NCI-H69 (cell line): ENCODE measurements around the gene NOD2.

Experiments used
- DNase-seq: peaks from one replicate; lab custom pipeline; 2025; lab: John Stamatoyannopoulos, UW

Gene NOD2

DNA sequence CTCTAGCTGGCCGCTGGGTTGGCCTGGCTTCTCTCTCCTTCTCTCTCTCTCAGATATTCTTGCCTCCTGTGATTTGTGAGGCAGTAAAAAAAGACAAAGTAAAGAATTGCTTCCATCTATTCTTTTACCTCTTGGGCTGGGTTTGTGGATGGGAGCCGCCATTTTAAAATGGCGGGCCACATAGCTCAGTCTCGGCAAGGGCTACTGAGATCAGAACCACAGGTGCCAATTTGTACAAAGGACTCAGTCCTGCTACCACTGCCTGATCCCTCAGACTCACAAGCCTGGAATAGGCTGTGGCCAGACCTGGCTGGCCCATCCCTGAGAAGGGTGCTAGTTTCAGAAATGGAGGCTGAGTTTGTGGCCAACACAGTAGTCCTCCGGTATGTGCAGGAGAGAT is 24.1 kb downstream of the NOD2 start:
- no peak for DNase-seq

DNA sequence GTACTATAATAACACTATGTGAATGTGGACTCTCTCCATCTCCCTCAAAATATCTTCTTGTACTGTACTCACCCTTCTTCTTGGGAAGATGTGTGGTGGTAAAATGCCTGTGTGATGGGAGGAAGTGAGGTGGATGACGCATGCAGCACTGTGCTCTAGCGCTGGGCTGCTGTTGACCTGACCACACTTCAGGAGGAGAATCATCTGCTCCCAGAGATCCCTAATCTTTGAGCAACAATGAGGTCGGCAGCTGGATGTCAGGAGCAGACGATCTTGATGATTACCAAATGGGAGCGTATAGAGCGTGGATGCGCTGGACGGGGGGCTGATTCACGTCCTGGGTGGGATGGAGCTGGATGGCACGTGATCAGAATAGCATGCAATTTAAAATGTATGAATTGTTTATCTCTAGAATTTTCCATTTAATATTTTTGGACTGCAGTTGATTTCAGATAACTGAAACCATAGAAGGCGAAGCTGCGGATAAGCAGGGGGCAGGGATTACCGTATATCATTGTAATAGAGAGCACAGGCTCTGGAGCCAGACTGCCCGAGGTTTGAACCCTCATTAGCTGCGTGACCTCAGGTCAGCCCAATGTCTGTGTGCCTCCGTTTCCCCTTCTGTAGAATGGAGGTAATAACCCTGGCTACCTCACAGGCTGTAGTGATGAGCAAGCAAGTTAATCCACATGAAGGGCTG is 24.8 kb downstream of the NOD2 start:
- DNase-seq: no peak

DNA sequence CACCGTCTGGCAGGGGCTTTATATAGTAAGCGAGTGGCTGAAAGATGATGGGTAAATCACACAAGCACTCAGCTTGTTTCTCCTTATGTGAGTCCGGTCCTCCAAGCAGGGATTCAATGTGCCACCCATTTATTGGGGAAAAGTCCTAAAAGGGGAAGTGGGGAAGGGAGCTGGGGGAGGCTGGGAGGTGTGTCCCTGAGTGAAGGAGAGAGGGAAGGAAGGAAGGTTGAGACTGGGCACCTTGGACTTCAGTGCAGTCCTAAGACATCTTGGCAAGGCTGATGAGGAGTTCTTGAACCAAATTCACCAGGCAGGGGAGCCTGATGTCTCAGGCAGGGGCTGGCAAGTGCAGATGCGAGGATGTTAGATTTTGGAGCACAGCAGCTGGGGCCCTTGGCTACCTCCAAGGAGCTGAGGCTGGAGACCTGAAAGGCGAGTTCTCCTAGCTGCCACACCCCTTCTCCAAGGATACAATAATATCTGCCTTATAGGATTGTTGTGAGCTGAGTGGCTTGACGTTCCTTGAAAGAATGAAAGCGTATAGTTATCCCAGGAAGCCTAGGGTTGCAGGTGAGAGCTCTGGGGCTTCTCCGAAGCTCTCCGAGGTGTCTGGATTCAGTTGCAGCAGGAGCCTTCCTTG is 25.5 kb downstream of the NOD2 start:
- no peak for DNase-seq

DNA sequence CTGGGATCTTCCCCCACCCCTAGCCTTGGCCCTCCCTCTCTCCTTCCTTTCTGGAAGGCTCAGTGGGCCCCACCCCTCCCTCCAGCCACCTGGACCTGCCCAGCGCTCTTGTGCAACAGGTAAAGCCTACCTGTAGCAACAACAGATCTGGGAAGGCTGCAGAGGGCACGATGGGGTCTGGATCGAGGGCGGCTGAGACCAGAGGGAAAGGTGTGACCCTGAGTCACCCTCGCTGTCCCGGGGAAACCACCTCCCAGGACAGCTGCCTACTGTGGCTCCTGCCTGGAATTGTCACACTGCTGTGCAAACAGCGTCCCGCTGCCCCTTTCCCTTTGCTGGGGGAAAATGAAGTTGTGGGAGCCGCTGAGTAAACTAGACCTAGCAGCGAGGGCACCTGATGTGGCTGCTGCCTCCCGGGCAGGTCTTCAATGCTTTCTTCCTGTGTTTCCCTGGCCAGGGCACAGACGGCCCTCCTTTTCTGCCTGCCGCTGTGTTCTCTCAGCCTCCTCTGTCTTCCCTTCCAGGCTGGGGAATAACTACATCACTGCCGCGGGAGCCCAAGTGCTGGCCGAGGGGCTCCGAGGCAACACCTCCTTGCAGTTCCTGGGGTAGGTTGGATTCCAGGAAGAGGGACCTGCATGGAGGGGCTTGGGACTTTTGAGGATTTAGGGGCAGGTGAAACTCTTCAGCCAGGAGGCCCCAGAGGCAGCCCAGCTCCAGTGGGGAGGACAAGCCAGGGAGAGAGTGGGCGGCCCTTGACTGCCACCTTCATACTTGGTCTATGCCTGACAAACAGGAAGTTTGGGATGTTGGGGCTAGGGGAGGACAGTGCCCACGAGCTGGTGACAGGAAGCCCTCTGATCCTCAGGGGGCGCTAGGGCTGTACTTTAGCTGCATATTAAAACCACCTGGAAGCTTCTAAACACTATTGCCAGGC is 26.3 kb downstream of the NOD2 start:
- DNase-seq: no peak

DNA sequence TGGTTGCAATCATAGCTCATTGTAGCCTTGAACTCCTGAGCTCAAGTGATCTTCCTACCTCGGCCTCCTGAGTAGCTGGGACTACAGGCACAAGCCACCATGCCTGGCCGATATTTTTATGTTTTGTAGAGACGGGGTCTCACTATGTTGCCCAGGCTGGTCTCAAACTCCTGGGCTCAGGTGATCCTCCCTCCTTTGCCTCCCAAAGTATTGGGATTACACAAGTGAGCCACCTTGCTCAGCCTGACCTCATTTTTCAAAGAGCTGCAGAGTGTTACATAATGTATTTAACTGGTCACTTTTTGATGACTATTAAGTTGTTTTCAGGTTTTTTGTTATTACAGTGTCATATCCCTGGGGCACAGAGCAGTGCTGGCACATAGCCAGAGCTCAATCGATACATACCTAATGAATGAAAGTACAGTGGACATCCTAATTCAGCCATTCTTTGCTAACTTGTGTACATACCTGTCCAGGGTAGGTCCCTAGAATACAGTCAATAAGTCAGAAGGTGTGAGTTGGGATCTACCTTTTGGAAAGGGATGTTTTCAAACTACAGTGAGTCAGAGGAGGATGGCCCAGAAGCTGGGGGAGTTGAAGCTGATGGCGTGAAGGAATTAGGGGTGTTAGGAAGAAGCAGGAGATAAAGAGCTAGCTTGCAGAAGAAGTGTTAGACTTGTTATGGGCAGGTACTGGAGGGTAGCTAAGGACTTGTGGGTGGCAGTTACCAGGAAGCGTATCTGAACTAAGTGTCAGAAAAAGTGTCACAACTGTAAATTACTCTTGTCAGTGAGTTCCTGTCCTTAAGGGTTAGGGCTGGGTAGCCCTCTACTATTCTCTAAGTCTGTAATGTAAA is 28.4 kb downstream of the NOD2 start:
- no peak for DNase-seq

DNA sequence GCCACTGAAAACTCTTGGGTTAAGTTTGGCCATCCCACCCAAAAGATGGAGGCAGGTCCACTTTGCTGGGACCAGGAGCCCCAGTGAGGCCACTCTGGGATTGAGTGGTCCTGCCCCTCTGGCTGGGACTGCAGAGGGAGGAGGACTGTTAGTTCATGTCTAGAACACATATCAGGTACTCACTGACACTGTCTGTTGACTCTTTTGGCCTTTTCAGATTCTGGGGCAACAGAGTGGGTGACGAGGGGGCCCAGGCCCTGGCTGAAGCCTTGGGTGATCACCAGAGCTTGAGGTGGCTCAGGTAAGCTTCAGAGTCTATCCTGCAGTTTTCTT is 29.0 kb downstream of the NOD2 start:
- DNase-seq: no peak

DNA sequence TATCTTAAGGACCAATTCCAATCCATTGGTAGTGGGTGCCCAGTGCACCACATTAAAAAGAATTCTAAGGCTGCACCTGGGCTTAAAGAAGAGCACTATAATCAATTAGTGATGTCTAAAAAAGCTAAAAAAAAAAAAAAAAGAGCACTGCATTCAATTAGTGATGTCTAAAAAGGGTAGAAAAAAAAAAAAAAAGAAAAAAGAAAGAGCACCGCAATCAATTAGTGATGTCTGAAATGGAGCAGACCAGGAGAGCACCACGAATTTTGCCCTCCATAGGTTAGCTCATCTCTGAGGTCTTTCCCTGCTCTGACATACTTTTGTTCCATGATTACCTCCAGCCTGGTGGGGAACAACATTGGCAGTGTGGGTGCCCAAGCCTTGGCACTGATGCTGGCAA is 29.6 kb downstream of the NOD2 start:
- DNase-seq: no peak

DNA sequence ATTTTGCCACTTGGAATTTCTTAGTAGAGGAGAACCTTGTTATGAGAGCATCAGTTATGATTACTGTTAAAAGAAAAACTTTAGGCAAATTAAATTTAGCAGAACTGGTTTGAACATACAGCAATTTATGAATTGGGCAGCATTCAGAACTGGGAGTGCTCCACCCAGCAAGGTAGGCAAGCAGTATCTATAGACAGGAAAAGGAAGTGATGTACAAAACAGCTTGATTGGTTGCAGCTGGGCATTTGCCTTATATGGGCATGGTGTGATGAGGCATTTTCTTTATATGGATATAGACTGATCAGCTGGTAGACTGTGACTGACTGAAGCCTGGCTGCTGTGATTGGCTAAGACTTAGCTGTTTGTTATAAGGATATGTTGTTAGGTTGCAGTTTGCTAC is 30.9 kb downstream of the NOD2 start:
- no peak for DNase-seq

DNA sequence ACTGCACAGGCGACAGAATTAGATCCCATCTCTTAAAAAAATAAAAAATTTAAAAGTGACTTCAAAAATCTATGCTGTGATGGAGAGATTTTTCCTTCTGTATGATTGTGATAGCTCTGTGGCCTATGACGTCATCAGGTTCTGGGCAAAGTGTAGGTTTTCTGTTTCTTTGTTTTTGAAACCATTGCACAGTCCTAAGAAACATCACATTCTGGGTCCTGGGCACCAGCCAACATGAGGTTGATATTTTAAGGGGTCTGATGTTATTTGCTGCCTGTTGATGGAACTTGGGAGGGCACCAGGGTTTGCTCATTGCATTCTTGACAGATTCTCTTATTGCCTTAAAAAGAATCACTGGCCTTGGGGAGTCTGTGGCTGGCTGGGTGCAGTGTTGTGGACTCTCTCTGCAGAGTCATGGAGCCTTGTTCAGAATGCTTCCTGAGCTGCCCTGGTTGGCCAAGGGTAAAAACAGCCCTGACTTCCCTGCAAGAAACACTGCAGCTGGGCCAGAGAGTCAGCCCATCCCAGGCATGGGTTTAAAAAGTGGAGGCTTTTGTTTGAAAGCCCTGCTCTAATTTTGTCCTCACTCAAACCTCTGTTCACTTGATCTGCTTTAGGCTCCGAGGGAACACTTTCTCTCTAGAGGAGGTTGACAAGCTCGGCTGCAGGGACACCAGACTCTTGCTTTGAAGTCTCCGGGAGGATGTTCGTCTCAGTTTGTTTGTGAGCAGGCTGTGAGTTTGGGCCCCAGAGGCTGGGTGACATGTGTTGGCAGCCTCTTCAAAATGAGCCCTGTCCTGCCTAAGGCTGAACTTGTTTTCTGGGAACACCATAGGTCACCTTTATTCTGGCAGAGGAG is 38.0 kb downstream of the NOD2 start:
- no peak for DNase-seq

DNA sequence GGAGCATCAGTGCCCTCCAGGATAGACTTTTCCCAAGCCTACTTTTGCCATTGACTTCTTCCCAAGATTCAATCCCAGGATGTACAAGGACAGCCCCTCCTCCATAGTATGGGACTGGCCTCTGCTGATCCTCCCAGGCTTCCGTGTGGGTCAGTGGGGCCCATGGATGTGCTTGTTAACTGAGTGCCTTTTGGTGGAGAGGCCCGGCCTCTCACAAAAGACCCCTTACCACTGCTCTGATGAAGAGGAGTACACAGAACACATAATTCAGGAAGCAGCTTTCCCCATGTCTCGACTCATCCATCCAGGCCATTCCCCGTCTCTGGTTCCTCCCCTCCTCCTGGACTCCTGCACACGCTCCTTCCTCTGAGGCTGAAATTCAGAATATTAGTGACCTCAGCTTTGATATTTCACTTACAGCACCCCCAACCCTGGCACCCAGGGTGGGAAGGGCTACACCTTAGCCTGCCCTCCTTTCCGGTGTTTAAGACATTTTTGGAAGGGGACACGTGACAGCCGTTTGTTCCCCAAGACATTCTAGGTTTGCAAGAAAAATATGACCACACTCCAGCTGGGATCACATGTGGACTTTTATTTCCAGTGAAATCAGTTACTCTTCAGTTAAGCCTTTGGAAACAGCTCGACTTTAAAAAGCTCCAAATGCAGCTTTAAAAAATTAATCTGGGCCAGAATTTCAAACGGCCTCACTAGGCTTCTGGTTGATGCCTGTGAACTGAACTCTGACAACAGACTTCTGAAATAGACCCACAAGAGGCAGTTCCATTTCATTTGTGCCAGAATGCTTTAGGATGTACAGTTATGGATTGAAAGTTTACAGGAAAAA is 38.8 kb downstream of the NOD2 start:
- no peak for DNase-seq

DNA sequence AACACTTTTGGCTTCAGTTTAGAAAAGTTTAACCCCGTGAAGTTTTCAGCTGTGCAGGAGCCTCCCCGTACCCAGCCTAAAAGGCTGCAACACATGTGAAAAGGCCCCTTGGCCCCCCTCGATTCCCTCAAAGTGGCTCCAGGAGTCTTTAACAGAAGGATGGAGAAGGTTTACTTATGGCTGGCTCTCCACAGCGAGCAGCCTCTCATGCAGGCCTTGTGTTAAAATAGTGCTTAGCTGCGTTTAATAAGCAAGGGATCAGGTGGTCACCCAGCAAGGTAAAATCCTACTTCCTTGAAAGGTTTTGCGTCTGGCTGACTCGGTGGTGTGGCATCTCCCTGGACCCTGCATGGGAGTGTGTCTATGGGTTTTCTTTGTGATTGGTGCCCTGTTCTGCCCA is 40.1 kb downstream of the NOD2 start:
- DNase-seq: no peak

DNA sequence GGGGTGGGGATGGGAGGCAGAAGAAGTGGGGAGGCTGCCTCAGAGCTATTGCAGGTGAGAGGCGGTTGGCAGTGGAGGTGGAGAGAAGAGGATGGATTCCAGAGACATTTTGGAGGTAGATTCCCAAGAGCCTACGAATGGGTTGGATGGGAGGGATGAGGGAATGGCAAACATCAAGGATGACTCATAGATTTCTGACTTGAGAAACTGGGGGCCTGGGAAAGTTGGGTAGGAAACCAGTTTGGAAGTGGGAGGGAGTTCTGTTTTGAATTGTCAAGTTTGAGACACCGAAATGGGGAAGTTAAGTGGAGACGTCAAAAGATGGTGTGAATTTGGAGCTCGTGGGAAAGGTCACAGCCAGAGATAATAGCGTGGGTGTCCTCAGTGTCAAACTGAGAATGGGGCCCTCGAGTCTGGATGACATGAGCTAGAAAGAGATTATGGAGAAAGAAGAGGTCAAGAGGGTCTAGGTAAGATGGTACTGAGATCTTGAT is 42.3 kb downstream of the NOD2 start:
- no peak for DNase-seq

DNA sequence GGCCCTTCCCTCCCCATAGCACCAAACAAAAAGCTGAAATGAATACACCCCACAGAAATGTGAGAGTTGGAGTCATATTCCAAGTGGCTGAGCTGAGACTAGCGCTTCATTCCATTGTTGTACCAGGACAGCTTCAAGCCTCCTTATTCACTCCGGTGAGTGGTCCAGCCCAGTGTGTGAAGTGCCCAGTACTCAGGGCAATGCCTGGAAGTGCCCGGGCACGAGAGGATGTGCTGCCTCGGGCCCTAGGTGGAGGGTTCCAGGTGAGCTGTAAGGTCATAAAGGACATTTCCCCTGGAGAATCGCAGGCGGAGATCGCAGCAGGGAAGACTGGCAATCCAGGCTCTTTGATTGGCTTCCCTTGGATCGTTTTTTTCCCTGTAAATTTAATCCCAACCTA is 43.0 kb downstream of the NOD2 start:
- DNase-seq: no peak

DNA sequence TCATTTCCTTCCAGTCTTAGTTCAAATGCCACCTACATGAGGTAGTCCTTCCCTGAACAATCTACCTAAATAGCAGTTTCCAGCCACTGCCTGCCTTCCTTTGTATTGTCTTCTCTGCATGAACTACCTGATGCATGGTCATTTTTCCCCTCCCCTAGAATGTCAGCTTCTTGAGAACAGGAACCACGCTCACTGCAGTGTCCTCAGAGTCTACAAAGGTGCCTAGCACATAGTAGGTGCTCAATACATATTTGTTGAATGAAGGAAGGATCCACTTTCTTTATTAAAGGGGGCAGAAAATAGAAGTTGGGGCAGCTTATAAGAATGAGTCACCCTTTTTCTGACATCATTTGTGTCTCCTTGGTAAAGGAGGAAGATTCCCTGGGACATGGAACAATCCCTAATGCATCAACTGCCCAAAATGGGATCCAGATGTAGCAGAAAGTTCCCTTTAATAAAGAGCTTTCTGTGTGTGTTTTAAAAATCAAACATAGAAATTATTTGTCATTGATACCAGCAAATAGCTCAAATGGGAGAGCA is 44.1 kb downstream of the NOD2 start:
- no peak for DNase-seq

DNA sequence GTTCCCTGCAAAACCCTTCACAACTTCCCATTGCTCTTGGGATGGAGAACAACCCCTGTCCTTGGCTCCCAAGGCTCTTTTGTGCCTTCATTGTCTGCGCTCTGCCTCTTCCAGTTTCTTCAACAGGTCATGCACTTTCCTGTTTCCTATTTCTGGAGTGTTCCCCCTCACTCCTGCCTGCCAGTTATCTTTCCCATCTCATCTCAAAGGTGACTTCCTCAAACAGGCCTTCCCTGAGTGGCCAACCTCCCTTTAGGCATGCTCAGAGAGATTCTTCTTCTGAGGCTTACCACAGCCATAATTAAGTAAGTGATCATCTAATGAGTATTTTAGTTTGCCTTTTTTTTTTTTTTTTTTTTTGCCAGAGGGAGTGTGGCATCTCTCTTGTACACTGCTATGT is 45.6 kb downstream of the NOD2 start:
- DNase-seq: no peak

DNA sequence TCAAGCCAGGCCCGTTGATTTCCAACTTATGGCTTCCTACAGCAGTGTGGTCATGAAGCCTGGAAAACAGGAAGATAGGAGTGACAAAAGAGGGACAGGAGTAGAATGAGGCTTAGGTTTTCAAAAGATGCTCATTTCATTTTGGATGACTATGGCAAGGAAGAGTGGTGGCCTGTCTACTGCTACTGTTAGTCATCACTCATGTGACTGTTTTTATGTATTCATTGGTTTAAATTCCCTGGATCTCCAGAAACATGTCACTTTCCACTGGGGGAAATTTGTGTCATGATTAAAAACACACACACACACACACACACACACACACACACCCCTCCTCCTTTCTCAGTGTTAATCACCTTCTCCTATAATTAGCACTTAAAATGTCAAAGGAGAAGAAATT is 47.3 kb downstream of the NOD2 start:
- DNase-seq: no peak

DNA sequence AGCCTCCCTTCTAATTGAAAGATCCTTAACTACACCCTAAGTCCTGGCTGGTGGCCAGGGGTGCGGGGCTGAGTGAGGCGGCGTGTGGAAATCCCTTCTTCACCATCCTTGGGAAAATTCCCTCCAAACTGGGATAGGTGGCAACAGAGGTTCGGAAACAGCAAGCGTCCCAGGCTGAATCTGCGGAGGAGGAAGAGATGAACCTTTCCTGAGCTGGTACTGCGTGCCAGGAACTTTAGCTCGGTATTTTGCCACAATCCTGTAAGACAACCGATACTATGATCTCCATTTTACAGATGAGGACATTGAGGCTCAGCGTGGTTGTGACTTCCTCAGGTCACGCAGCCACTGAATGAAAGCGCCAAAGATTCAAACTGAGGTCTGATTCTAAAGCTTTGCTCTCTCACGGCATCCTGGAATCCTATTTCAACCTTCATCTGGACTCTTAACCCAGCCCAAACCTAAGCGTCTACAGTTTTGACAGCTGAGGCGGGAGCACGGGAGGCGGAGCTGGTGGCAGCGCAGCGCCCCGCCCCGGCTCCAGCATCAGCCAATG is 47.9 kb downstream of the NOD2 start:
- peak; percentile 47 for DNase-seq

DNA sequence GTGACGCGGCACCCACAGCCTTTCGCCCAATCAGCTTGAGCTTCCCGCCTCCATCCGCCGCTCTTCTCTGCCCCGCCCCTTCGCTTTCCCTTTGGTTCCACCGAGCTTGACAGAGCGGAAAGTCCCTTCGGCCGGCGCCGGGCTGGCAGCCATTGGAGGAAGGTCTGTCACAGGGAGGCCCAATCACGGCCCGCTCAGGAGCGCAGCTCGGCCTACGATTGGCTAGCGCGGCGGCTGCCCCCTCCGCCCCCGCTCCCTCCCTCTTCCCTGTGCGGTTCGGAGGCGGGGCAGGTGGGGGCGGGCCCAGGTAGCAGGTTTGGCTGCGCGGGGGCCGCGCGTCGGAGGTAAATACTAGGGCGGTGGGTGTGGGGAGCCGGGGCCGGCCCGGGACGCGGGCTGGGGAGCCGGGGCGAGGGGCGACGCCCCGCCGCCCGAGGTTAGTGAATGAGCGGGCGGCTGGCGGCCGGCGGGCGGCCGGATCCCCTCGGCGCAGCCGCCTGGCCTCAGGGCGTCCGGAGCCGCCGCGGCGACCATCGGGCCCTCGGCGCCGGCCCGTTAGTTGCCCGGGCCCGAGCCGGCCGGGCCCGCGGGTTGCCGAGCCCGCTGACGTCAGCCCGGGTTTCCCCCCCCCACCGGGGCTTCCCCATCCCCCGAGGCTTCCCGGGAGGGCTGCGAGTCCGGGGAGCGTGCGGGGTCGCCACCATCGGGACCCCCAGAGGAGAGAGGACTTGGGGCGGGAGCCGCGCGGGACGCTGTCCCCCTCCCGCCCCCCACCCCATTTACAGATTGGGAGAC is 48.6 kb downstream of the NOD2 start, which contains the start of gene CYLD:
Gene CYLD (plus strand): TSS at position 306 of the 795 bp plus-strand sequence. CDS start 7,613 bp downstream, outside the sequence.
- DNase-seq: peak; percentile 97
